ENCODE data around the gene PSMD1.

DNA sequence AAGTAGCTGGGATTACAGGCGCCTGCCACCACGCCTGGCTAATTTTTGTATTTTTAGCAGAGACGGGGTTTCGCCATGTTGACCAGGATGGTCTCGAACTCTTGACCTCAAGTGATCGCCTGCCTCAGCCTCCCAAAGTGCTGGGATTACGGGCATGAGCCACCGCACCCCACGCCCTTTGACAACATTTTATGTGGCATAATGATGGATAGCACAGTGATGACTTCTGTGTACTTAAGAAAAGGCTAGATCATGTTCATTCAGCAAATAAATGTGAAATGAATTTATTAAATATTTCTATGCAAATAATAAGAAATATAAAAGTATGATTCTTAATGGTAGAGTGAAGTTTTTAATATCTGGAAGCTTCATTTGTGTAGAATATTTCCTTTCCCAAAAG, 70.8 kb downstream of the PSMD1 start:
- TF ChIP-seq POLR2A (IDR thresholded peaks at IDR 0.05): no peak
- TF ChIP-seq, protein P1, sequence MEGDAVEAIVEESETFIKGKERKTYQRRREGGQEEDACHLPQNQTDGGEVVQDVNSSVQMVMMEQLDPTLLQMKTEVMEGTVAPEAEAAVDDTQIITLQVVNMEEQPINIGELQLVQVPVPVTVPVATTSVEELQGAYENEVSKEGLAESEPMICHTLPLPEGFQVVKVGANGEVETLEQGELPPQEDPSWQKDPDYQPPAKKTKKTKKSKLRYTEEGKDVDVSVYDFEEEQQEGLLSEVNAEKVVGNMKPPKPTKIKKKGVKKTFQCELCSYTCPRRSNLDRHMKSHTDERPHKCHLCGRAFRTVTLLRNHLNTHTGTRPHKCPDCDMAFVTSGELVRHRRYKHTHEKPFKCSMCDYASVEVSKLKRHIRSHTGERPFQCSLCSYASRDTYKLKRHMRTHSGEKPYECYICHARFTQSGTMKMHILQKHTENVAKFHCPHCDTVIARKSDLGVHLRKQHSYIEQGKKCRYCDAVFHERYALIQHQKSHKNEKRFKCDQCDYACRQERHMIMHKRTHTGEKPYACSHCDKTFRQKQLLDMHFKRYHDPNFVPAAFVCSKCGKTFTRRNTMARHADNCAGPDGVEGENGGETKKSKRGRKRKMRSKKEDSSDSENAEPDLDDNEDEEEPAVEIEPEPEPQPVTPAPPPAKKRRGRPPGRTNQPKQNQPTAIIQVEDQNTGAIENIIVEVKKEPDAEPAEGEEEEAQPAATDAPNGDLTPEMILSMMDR (IDR thresholded peaks at IDR 0.05): no peak

All from adrenal gland (tissue), 5 donors.